ENCODE measurements around the gene PARVG.
"Not testable (repeated sequence)": the region's sequence is repeated elsewhere in the genome, so short reads cannot be mapped to it uniquely, and the experiment has no call there.

PARVG gene

DNA sequence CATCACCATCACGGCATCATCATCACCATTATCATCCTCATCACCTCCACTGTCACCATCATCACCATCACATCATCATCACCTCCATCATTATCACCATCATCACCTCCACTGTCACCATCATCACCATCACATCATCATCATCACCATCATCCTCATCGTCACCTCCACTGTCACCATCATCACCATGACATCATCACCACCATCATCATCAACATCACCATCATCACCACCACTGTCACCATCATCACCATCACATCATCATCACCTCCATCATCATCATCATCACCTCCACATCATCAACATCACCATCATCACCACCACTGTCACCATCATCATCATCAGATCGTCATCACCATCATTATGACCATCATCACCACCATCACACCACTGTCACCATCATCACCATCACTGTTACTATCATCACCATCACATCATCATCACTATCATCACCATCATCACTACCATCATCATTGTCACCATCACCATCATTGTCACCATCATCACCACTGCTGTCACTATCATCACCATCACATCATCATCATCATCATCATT is 32.8 kb downstream of the PARVG start:
- no peak for DNase-seq (ENCODE audit: low read depth)

DNA sequence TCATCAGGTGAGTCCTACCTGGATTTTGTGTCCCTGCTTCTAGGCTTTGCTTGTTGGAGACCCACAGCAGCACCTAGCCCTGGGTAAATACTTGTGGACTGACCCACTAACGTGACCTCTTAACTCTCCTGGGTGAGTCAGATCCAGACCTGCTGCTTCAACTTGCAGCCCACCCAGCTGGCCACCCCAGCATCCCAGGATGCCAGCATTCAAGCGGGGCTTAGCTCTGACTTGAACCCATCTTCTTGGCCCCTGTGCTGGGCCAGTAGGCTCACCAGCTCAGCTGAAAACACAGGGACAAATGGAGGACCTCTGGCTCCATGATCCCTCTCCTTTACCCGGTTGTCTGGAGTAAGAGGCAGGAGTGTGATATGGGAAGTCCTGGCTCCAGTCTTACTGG is 33.5 kb downstream of the PARVG start:
- no peak for DNase-seq (ENCODE audit: low read depth)

DNA sequence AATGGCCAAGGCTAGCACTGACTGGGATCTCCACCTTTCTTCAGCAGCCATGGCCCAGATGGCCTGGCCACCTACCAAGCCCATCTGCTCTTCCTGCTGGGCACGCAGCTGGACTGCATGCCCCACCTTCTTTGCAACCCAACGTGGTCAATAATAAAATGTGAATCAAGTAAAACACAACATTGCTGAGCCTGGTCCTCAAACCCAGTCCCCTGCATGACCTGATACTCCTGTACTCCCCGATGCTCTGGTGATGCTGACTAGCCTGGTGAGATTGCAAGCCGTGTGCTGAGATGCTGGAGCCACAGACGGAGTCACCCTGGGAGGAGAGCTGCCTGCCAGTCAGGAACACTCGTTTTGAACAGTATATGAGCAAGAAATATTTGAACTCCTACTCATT is 34.0 kb downstream of the PARVG start:
- no peak for DNase-seq (ENCODE audit: low read depth)

DNA sequence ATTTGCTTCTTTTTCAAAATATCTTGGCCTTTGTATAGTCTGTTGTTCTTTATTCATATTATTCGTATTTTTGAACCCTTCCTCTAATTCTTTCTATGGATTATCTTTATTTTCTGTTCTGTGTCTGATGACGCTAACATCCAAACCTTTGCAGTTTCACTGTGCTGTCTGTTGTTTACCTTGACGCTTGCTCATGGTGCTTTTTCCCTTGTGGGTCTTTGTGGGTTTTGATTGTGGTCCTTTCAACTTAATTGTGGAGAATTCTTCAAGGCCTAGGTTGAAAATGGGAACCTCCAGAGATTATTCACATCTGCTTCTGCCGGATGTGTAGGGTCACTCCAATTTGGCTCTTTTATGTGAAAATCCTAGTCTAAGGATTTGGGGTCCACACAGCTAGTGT is 34.6 kb downstream of the PARVG start:
- DNase-seq (ENCODE audit: low read depth), result no peak

DNA sequence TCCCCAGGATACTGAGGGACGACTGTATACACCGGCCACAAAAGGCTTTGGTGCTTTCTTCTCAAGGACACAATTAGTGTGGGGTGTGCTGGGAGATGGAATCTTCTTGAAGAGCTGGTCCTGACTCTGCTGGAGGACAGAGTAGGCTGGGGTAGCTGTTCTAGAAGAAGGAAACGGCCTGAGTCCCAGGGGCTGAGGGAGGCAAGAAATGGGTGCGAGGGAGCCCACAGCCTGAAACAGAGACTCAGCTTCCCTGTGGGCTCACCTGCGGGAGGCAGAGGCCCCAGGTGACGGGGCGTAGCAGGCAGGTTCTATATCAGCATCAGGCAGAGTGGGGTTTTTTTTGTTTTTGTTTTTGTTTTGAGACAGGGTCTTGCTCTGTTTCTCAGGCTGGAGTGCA is 36.6 kb downstream of the PARVG start:
- no peak for DNase-seq (ENCODE audit: low read depth)

DNA sequence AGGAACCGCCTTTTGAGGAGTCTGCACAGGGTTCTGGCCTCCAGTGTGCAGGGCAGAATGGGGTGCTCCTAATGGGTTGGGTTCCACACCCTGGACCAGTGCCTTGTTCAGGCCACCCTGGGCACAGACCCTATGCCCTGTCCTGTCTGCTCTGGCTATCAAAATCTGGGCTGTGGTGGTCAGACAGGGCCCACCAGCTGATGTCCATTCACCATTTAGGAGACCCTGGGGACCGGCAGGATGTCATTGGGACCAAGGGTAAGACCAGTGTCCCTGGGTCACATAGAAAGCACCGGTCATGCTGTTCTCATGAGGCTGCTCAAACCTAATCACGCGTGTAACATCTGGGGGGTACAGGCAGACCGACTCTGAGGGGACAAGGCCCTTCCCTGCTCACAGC is 37.3 kb downstream of the PARVG start:
- DNase-seq (ENCODE audit: low read depth), result no peak

DNA sequence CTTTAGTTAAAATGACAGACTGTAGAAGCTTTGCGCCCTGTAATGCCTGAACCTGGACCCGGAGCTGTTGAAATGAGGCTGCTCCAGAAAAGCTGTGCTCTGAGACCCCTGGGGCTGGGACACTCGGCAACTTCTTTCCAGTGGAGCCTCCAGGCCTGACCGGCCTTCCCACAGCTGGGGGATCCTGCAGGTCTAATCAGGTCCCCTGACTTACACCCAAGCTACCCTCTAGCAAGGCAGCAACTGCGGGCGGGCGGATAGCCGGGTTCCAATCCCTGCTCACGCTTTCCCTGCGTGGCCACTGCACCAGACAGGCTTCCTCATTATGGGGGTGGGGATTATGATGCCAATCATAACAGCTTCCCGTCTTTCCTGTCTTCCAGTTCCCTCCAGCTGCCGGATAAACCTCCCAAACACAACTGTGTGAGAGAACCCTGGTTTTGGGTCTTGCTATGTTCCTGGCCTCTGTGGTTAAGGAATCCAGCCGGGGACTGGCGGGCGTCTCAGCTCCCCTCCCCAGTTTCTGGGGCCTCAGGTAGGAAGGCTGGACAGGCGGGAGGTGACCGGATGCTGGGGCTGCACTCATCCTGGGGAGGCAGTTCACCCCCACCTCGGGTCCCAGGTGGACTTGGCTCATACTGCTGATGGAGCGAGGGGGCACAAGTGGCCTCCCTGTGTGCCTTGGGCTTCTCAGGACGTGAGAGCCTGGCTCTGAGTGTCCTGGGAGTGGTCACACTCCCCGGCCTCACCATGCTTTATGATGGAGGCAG is 38.6 kb downstream of the PARVG start:
- DNase-seq (ENCODE audit: low read depth), result no peak

DNA sequence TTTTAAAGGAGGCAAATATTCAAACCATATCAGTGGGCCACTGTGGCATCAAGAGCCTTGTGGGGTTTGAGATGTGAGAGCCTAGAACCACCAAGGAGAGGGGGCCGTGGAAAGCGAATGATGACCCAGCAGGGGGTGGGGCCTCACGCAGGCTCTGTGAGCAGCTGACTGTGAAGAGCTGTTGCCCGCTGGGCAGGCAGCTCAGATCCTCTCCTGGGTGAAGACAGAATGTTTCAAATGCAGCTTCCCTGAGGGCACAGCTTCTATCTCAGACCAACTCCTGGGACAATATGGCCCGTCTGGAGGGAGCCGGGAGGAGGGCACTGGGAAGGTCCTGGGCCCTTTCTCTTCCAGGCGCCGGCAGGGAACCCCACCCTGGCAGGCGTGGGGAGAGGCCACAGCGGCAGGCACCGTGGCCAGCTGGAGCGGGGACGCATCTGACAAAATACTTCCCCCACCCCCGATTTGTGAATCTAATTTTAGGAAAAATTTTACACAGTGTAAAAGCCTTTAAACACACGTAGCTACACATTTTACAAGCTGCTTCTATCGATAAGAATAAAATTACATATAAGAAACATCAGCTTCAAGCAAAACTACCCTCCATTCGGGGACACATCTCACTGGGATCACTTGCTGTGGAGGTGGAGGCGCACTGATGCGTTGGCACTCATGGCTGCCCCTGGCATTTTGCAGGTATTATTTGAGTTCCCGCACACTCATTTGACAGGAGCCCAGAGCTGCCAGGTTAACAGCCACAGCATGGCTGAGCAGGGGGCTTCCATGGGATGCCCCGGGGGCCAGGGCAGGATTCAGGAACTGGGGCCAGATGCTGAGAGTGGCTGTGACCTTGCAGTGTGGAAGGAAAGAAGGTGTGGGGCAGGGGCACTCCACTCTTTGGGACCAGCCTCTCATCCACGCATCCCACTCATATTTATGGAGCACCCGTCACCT is 40.3 kb downstream of the PARVG start:
- no peak for DNase-seq (ENCODE audit: low read depth)

DNA sequence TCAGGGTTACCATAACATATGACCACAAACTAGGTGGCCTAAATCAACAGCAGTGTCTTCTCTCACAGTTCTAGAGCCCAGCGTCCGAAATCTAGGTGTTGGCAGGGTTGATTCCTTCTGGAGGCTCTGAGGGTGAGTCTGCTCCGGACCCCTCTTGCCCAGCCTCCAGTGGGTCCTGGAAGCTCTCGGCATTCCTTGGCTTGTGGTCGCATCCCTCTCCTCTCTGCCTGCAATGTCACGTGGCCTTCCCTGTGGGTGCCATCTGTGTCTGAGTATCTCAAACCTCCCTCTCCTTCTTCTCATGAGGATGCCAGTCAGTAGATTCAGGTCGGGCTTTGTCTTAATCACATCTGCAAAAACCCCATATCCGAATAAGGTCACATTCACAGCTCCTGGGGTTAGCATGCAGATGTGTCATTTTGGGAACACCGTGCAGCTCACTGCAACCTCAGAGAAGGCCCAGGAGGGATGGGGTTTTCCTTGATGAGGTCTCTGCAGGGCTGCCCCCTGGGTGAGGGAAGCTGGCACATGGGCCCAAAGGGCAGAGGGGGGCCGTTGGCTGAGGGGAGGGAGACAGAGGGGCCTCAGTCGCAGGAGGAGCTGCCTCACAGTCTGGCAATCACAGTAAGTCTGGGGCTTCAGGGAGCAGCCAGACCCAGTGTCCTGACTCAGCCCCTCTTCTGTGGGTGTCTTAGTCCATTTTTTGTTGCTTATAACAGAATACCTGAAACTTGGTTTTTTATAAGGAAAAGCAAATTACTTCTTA is 41.2 kb downstream of the PARVG start:
- DNase-seq (ENCODE audit: low read depth), result no peak

DNA sequence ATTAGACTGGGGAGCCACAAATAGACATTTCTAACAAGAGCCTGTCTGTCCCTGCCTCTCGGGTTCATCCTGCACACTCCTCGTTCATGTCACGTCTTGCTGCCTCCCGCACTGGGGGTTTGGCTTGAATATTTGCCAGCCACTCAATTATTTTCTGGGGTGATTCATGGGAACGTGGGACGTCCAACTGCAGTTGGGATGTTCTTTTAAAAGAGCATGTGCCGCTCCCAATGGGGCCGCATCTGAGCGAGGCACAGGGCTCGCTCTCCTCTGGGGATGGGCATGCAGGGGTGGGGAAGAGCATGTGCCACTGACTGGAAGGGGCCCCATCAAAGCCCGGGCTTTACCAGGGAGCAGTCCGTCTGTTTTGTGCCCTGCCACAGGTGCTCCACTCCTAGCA is 43.4 kb downstream of the PARVG start:
- no peak for DNase-seq (ENCODE audit: low read depth)

DNA sequence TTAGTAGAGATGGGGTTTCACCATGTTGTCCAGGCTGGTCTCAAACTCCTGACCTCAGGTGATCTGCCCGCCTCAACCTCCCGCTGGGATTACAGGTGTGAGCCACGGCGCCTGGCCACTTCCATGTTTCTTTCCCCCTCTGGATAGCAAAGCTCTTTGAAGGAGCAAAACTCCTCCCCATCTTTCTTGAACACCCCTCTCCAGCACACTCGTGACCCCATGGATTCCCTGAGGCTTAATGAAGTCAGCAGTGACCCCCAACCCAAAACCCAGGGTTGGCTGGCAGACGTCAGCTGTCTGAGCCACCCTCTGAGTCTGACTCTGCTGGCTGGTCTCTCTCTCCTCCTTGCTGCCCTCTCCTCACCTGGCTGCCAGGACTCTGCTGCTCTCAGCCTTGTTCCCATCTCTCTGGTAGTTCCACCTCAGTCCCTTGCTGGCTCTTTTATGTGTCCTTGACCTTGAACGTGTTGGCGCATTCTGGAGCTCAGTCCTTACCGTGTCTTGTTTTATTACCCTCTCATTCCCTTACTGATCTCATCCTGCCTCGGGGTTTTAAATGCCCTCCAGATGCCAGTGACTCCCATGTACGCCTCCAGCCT is 44.5 kb downstream of the PARVG start:
- no peak for DNase-seq (ENCODE audit: low read depth)

DNA sequence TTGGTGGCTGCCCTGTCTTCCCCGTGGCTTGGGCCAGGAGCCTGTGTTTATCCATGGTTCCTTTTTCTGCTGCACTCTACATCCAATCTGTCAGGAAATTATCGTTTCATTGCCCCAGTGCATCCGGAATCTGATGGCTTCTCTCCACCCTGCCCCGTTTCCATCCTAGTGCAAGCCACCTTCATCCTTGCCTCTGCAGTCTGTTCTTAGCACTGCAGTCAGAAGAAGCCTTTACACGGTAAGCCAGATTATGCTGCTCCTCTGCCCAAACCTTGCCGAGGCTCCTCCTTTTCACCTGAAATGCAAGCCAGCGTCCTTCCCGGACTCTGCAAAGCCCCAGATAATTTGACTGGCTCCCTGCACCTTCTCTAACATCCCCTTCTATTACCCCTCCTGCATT is 45.1 kb downstream of the PARVG start:
- DNase-seq (ENCODE audit: low read depth), result no peak

DNA sequence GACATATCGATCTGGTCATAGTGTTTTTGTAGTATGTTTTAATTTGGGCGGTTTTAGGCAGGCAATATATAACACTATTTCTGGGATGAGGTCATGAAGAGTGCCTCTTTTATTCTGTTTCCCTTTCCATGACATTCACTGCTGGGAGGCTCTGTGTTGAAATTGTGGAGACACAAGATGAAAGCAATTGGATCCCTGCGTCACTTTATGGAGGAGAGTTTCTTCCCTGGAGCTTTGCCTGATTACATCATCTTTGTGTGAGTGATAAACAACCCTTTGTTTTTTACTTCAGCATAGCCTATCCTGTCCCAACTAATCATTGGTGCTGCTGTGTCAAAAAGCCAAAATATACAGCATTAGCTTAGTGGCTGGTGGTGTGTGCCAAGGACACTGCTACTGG is 48.6 kb downstream of the PARVG start:
- no peak for DNase-seq (ENCODE audit: low read depth)

DNA sequence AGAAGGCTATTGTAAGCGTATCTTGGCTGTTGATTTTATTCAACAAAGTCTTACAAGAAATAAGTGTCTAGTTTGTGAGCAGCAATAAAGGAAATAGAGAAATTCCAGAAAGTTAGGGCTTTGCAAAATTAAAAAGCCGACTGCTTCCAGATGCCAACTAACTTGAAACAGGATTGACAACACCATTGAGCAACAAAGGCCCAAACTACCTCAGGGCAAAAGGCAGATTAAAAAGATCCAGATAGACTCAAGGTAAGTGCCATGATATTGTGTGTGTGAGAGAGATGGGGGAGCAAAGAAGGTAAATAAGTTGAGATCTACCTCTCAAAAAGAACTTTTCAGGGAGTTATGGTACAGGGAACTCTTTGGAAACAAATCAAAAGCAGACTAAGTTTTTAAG is 49.1 kb downstream of the PARVG start:
- no peak for DNase-seq (ENCODE audit: low read depth)

DNA sequence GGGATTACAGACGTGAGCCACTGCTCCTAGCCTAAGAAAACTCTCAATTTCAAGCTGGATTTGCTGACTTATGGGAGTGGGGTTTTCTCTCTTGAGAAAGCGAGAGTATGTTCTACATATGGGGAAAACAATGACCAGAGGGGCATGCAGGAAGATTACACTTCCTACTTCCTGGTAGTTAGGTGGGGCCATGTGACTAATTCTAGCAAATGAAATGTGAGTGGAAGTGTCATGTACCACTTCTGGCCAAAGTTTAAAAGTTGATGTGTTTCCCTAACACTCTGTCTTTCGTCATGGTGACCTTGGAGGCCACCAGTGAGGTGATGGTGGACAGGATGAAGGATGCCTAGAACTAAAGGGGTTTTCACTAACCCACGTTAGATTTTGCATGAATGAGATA is 50.5 kb downstream of the PARVG start:
- DNase-seq (ENCODE audit: low read depth), result no peak

DNA sequence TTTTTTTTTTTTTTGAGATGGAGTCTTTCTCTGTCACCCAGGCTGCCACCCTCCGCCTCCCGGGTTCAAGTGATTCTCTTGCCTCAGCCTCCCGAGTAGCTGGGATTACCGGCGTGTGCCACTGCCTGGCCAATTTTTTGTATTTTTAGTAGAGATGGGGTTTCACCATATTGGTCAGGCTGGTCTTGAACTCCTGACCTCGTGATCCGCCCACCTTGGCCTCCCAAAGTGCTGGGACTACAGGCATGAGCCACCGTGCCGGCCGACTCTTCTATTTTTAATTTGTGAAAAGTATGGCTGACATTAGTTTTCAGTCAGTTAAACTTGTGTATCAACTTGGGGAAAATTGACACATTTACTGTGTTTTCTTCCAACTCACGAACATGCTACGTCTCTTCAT is 53.6 kb downstream of the PARVG start:
- not testable (repeated sequence) for DNase-seq (ENCODE audit: low read depth)

DNA sequence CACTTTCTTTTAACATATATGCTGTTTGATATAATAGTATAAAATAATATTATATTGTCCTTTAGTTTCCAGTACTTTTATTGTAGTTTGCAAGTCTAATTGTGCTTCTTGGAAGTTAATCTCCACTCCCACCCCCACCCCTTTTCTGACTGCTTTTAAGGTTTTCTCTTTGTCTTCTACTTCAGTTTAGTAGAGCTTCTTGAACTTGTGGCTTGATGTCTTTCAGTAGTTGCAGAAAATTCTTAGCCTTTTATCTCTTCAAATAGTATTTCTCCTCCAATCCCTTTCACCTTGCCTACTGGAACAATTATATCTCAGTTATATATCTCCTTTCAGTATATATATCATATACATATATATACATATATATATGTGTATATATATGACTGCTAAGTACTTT is 56.6 kb downstream of the PARVG start:
- DNase-seq (ENCODE audit: low read depth), result no peak

DNA sequence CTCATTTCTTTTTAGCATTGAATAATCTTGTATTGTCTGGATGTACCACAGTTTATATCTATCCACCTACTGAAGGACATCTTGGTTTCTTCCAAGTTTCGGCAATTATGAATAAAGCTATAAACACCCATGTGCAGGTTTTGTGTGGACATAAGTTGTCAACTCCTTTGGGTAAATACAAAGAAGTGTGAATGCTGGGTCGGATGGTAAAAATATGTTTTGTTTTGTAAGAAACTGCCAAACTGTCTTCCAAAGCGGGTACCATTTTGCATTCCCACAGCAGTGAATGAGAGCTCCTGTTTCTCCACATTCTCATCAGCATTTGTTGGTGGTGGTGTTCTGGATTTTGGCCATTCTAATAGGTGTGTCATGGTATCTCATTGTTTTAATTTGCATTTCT is 60.4 kb downstream of the PARVG start:
- not testable (repeated sequence) for DNase-seq (ENCODE audit: low read depth)

DNA sequence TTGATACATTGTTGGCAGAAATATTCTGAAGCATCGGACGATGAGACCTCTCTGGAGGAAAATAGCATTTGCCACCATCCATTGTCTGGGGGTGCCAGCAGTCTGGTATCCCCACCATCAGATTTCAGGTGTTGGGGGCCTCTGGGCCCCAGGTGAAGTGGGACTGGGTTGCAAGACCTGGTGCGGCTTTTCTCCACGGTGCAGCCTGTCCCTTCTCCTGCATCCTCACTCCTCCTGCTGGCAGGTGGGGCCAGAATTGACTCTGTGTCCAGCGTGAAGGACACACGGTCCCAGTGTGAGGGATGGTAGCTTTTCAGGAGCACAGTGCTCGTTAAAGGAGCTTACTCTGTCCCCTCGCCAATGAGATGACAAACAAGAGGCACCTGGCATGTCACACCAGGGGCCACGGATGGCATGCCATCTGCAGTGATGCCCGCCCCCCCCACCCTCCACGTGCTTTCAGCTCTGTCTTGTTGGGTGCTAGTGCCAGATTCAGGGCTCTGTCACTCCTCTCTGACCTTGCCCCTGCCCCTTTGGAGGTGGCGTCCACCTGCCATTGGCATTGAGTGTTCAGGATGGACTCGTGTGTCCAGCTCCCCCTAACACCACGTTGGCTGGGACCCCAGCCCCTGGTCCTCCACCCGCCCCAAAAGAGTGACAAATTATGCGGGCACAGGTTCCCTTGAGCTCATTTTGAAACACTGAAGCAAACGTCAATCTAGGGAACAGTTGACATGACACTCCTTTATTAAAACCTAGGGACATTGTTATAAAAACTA is 62.4 kb downstream of the PARVG start:
- DNase-seq (ENCODE audit: low read depth), result no peak

DNA sequence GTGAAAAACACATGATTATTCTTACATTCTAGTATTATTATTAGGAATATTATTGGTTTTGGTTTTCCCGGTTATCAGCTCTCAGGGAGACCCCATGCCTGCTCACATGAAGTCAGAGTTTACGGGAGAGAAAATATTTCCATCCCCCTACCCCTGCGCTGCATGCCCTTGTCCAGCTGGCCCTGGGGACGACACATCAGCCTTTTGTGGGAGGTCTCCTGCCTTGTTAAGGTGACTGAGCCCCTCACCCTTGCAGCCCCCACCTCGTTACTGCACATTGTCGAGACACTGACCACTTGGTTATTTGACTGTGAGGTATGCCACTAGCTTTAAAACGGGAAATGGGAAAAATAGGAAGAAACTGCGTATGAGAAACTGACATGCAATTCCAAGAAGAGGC is 63.0 kb downstream of the PARVG start:
- no peak for DNase-seq (ENCODE audit: low read depth)

DNA sequence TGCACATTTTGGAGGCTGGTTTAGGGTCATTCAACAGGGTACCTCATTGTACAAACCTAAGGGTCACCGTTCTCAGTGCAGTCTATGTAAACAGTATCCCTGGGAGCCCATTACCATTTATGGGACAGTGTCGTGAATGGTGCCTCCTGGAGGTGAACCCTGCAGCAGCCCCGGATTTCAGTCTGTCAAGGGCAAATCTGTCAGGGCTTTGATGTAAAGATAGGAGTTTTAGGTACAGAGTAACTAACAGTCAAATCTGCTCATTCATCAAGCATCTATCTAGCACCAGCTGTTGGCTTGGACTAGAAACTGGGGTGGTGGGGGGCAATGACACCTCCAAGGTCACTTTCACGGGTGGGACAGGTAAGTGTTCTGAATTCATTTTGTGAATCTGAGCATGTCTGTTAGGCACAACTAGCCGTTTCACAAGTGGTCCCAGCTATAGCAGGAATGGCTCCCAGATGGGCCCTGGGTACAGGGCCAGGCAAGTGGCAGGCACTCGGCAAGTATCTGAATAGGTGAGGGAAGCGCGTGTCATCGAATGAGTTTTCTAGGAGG is 63.6 kb downstream of the PARVG start:
- DNase-seq (ENCODE audit: low read depth), result no peak
